PC-3 (cell line): Measurements from ENCODE around the gene KSR2. TPM values are rescaled to one million over a fixed set of nuclear protein-coding genes. Genes with fewer than 3 reads are reported as not detected.

Experiments
- ATAC-seq: fragments of 200-7000 bp; cut with Tn5 transposase; 2 replicates; pipeline ENCODE4 v1.9.1; 2020; ENCODE audit warnings: mild to moderate bottlenecking, moderate library complexity
- BruUV-seq: library from RNA; stranded (reverse); fragments of 400-500 nt; replicated peaks from 2 replicates; lab custom pipeline; 2021; lab: Mats Ljungman, UMichigan
- CTCF ChIA-PET: fragments of 300-600 bp; sonication (Branson Sonifier 250); formaldehyde crosslinking; loops from one replicate; lab custom pipeline; 2022; ENCODE audit warnings: antibody characterized with exemption; lab: Charles Lee
- POLR2A ChIA-PET: fragments of 300-600 bp; sonication (Branson Sonifier 250); formaldehyde crosslinking; loops from one replicate; lab custom pipeline; 2022; ENCODE audit warnings: antibody characterized with exemption; ENCODE audit not compliant: unreplicated experiment; lab: Charles Lee
- DNase-seq: peaks from one replicate; pipeline ENCODE4 v3.0.0-alpha.2; 2015
- H2AFZ ChIP-seq: fragments of 300-600 bp; sonication (generic); 2 replicates; pipeline ENCODE4 v1.6.0; 2016; ENCODE audit warnings: antibody characterized with exemption, low read length
- H3F3A ChIP-seq: fragments of 300-600 bp; sonication (generic); one replicate; pipeline ENCODE4 v1.6.0; 2017; ENCODE audit warnings: antibody characterized with exemption, low read length, control low read depth, mild to moderate bottlenecking; ENCODE audit not compliant: unreplicated experiment
- H3K27ac ChIP-seq: fragments of 300-600 bp; sonication (generic); 2 replicates; pipeline ENCODE4 v1.5.1; 2016; ENCODE audit warnings: mild to moderate bottlenecking, low read length
- H3K27me3 ChIP-seq: fragments of 300-600 bp; sonication (generic); 2 replicates; pipeline ENCODE4 v1.6.1; 2016; ENCODE audit warnings: low read length, mixed read lengths
- H3K36me3 ChIP-seq: fragments of 300-600 bp; sonication (generic); 2 replicates; pipeline ENCODE4 v1.6.1; 2016; ENCODE audit warnings: low read depth, mixed run types, low read length, mixed read lengths
- H3K4me1 ChIP-seq: fragments of 300-600 bp; sonication (generic); 2 replicates; pipeline ENCODE4 v1.5.1; 2016; ENCODE audit warnings: low read length; ENCODE audit not compliant: insufficient read depth
- H3K4me2 ChIP-seq: fragments of 300-600 bp; sonication (generic); 2 replicates; pipeline ENCODE4 v1.6.0; 2016; ENCODE audit warnings: low read length
- H3K4me3 ChIP-seq: fragments of 300-600 bp; sonication (generic); 2 replicates; pipeline ENCODE4 v1.5.1; 2016; ENCODE audit warnings: mild to moderate bottlenecking, low read length, mixed read lengths
- H3K79me2 ChIP-seq: fragments of 300-600 bp; sonication (generic); 2 replicates; pipeline ENCODE4 v1.6.1; 2017; ENCODE audit warnings: low read length, mixed read lengths
- H3K9ac ChIP-seq: fragments of 300-600 bp; sonication (generic); 2 replicates; pipeline ENCODE4 v1.6.0; 2016; ENCODE audit warnings: mild to moderate bottlenecking, low read length
- H3K9me2 ChIP-seq: fragments of 300-600 bp; sonication (generic); replicated peaks from 2 replicates; pipeline ENCODE4 v1.6.1; 2016; ENCODE audit warnings: mixed run types, low read length, mixed read lengths
- H3K9me3 ChIP-seq: fragments of 300-600 bp; sonication (generic); 2 replicates; pipeline ENCODE4 v1.6.1; 2016; ENCODE audit warnings: low read length, mixed read lengths
- H4K20me1 ChIP-seq: fragments of 300-600 bp; sonication (generic); 2 replicates; pipeline ENCODE4 v1.6.1; 2016; ENCODE audit warnings: low read length, mixed read lengths
- CTCF ChIP-seq: fragments of 300-600 bp; sonication (generic); conservative IDR thresholded peaks from 2 replicates; pipeline ENCODE4 v1.5.1; 2017; ENCODE audit warnings: antibody characterized with exemption, low read depth, mild to moderate bottlenecking, low read length
- EZH2 ChIP-seq: fragments of 300-600 bp; sonication (generic); IDR thresholded peaks from one replicate; pipeline ENCODE4 v1.6.1; 2017; ENCODE audit warnings: antibody characterized with exemption, mild to moderate bottlenecking, low read length; ENCODE audit not compliant: unreplicated experiment
- EZH2phosphoT487 ChIP-seq: fragments of 300-600 bp; sonication (generic); IDR thresholded peaks from 2 replicates; pipeline ENCODE4 v1.6.1; 2018; ENCODE audit warnings: mild to moderate bottlenecking, antibody characterized with exemption, low read length, borderline replicate concordance
- intact Hi-C: fragments of 100-400 bp; cut with micrococcal nuclease; formaldehyde crosslinking; loops from 2 replicates; pipeline ENCODE4 v1.9.0; 2023
- total RNA-seq: library from RNA; depleted of rRNA; stranded (reverse); fragments of >200 nt; gene quantifications from 2 replicates; pipeline ENCODE4 v1.2.3, GENCODE V29; 2014

The KSR2 gene
- total RNA-seq, 1 experiment from 2014 or later: 0.80 TPM

- Histone ChIP-seq H3K4me2 (no peak overlapping the region), H3K9me2 (no peaks in the 10 kb centered on the region), H4K20me1 (no peaks in the 10 kb centered on the region), H2AFZ (no peak overlapping the region), H3K27ac (no peak overlapping the region), H3K4me3 (no peak overlapping the region), H3K36me3 (no peaks in the 10 kb centered on the region), H3K4me1 (peaks cover 6% of the 10 kb centered on the region; the same call in 1 of the 2 replicates), H3F3A (no peaks in the 10 kb centered on the region), H3K9ac (no peak overlapping the region), H3K27me3 (no peaks in the 10 kb centered on the region), H3K79me2 (no peaks in the 10 kb centered on the region), H3K9me3 (no peaks in the 10 kb centered on the region)
- no TSS peak for BruUV-seq
- ChIA-PET POLR2A (no interaction called here), CTCF (no interaction called here)
- no peak for TF ChIP-seq EZH2
- no peak for TF ChIP-seq CTCF
- no peak for TF ChIP-seq EZH2phosphoT487
- DNase-seq: no peak
- peak; percentile 43 for ATAC-seq
- intact Hi-C loops: no loop called here
Observed at GRCh38 chr12:117499759-117500485, 468.9 kb downstream of the KSR2 start.

GRCh38 chr12:117498880-117499279 lies 469.9 kb downstream of the KSR2 start:
- Histone ChIP-seq H3K27me3 (no peaks in the 10 kb centered on the region), H3K4me1 (peaks cover 7% of the 10 kb centered on the region; the same call in 1 of the 2 replicates), H3K9me3 (no peaks in the 10 kb centered on the region), H3F3A (no peaks in the 10 kb centered on the region), H3K36me3 (no peaks in the 10 kb centered on the region), H3K79me2 (no peaks in the 10 kb centered on the region), H2AFZ (no peak overlapping the region), H3K4me2 (no peak overlapping the region), H3K4me3 (no peak overlapping the region), H3K9me2 (no peaks in the 10 kb centered on the region), H3K9ac (no peak overlapping the region), H4K20me1 (no peaks in the 10 kb centered on the region), H3K27ac (no peak overlapping the region)
- no peak for TF ChIP-seq CTCF
- no TSS peak for BruUV-seq
- intact Hi-C loops: no loop called here
- ATAC-seq (no peak), DNase-seq (no peak)
- CTCF ChIA-PET: no interaction called here
- POLR2A ChIA-PET: no interaction called here

GRCh38 chr12:117498256-117498655 lies 470.5 kb downstream of the KSR2 start:
- no peaks in the 10 kb centered on the region for H3F3A ChIP-seq
- DNase-seq (no peak), ATAC-seq (peak; percentile 23; the same call in 1 of the 2 replicates)
- H3K4me2 ChIP-seq: no peak overlapping the region
- no peaks in the 10 kb centered on the region for H3K9me3 ChIP-seq
- intact Hi-C loops: no loop called here
- no peak overlapping the region for H3K4me3 ChIP-seq
- no peaks in the 10 kb centered on the region for H4K20me1 ChIP-seq
- H3K9ac ChIP-seq: no peak overlapping the region
- CTCF ChIA-PET: no interaction called here
- no peaks in the 10 kb centered on the region for H3K36me3 ChIP-seq
- H3K27ac ChIP-seq: no peak overlapping the region
- POLR2A ChIA-PET: no interaction called here
- no peaks in the 10 kb centered on the region for H3K9me2 ChIP-seq
- BruUV-seq: no TSS peak
- peaks cover 7% of the 10 kb centered on the region; the same call in 1 of the 2 replicates for H3K4me1 ChIP-seq
- no peaks in the 10 kb centered on the region for H3K79me2 ChIP-seq
- no peaks in the 10 kb centered on the region for H3K27me3 ChIP-seq
- no peak for TF ChIP-seq EZH2phosphoT487
- no peak for TF ChIP-seq CTCF
- no peak for TF ChIP-seq EZH2
- no peak overlapping the region for H2AFZ ChIP-seq
